ENCODE measurements around the gene ARHGAP24.

DNA sequence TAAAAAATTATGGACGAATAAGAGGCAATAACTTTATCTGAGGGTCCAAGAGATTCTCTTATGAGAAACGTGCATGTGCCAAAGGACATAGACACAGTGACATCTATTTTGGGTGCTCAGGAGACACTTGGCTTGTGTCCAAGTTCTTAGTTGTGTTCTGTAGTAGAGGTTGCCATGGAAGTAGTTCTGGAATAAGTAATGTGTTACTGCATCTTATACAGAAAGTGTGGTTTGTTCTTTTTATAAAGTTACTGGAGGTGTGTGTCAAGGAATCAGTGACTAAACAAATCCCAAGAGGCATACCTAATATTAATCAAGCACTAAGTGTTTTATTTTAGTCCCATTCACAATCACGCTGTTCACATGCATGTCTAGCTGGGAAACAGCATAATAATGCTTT lies 305.7 kb downstream of the ARHGAP24 start:
- no peak for TF ChIP-seq NR1H2 (CRISPR knock-in tag; IDR thresholded peaks at IDR 0.05)
- no peak for TF ChIP-seq CTCF (IDR thresholded peaks at IDR 0.05)
- no peak for TF ChIP-seq ZNF138 (CRISPR knock-in tag; conservative IDR thresholded peaks at IDR 0.05)
- TF ChIP-seq, protein P1, sequence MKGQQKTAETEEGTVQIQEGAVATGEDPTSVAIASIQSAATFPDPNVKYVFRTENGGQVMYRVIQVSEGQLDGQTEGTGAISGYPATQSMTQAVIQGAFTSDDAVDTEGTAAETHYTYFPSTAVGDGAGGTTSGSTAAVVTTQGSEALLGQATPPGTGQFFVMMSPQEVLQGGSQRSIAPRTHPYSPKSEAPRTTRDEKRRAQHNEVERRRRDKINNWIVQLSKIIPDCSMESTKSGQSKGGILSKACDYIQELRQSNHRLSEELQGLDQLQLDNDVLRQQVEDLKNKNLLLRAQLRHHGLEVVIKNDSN (CRISPR knock-in tag; IDR thresholded peaks at IDR 0.05) = no peak
- TF ChIP-seq MYBL2 (CRISPR knock-in tag; IDR thresholded peaks at IDR 0.05) = no peak
- no peak for TF ChIP-seq NR2C2 (CRISPR knock-in tag; IDR thresholded peaks at IDR 0.05)
- TF ChIP-seq ZBTB21 (CRISPR knock-in tag; IDR thresholded peaks at IDR 0.05; ENCODE audit: borderline replicate concordance) = no peak
- TF ChIP-seq ZNF416 (CRISPR knock-in tag; IDR thresholded peaks at IDR 0.05) = no peak
- no peak for TF ChIP-seq NFE2L1 (CRISPR knock-in tag; IDR thresholded peaks at IDR 0.05)
- TF ChIP-seq ZNF425 (CRISPR knock-in tag; conservative IDR thresholded peaks at IDR 0.05) = no peak
- TF ChIP-seq, protein P2, sequence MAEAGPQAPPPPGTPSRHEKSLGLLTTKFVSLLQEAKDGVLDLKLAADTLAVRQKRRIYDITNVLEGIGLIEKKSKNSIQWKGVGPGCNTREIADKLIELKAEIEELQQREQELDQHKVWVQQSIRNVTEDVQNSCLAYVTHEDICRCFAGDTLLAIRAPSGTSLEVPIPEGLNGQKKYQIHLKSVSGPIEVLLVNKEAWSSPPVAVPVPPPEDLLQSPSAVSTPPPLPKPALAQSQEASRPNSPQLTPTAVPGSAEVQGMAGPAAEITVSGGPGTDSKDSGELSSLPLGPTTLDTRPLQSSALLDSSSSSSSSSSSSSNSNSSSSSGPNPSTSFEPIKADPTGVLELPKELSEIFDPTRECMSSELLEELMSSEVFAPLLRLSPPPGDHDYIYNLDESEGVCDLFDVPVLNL (CRISPR knock-in tag; IDR thresholded peaks at IDR 0.05; ENCODE audit: borderline replicate concordance, low read depth) = no peak
- no peak for TF ChIP-seq ELF4 (CRISPR knock-in tag; IDR thresholded peaks at IDR 0.05; ENCODE audit: low read depth)
- TF ChIP-seq CBFB (CRISPR knock-in tag; IDR thresholded peaks at IDR 0.05; ENCODE audit: low read depth) = no peak
- TF ChIP-seq ESRRA (CRISPR knock-in tag; IDR thresholded peaks at IDR 0.05; ENCODE audit: borderline replicate concordance) = no peak
